ENCODE data around the gene LIN7B.
"Not testable (repeated sequence)": the region's sequence is repeated elsewhere in the genome, so short reads cannot be mapped to it uniquely, and the experiment has no call there.

Gene LIN7B

DNA sequence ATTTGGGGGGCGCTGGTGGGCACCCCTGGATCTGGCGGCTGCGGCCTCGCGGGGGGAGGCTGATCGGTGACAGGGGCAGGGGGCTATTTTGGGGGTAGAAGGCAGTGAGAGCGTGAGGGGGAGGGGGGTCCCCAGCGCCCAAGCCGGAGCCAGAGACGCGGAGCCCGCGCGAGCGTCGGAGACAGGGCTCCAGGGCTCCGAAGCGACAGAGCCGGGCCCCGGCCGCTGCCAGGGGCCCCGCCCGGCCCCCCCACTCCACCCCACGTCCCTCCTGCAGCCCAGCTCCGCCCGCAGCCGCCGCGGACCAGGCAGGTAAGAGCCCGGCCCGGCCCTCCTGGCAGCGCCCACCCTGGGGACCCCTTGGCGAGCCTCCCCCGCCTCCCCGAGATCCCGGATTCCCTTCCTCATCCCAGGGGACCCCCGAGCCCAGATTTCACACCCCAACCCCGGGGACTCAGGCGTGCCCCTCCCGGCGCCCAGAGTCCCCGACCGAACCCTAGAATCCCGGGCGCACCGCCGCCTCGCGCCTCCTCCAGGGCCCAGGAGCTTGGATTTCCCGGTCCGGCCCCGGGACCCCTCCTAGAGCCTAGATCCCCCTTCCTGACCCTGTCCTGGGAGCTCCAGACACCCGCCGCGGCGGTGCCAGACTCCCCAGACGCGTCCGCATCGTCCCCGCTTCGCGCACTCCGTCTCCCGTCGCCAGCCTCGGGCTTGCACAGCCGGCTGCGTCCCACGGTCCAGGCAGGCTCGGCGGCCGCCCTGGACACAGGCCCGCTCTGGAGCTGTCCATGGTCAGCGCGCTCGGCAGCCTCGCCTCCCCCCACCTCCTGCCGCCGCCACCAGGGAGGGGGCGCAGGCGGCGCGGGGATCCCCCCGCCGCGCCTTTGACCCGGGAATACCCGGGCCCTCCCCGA lies 5.5 kb downstream of the LIN7B start, which contains the start of gene PPFIA3:
Gene PPFIA3, plus strand, starts transcription at position 134 of the 914 bp plus-strand sequence. CDS start 8,330 bp downstream, outside the sequence.
- peak in 1 of 5 donors; percentile 19 for DNase-seq

GRCh38 chr19:49120325-49120683 lies 6.1 kb downstream of the LIN7B start:
- DNase-seq: no peak

GRCh38 chr19:49120868-49121267 lies 6.7 kb downstream of the LIN7B start:
- DNase-seq: no peak

DNA sequence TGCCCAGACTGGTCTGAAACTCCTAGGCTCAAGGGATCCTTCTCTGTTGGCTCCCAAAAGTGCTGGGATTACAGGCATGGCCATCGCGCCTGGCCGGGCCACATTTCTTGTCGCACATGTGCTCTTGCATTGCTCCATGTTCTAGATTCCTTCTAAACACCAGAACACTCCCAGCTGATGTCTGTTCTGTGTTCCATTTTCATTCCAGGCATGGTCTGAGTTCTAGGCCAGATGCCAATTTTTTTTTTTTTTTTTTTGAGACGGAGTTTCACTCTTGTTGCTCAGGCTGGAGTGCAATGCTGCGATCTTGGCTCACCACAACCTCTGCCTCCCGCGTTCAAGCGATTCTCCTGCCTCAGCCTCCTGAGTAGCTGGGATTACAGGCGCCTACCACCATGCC lies 7.7 kb downstream of the LIN7B start:
- not testable (repeated sequence) for DNase-seq

- DNase-seq: not testable (repeated sequence)
These were observed 9.1 kb downstream of the LIN7B start for GRCh38 chr19:49123285-49123684.

- no peak for DNase-seq
These were observed 11.0 kb downstream of the LIN7B start for GRCh38 chr19:49125025-49125731.

- DNase-seq: no peak
These were observed 12.4 kb downstream of the LIN7B start for GRCh38 chr19:49126575-49126974.

- not testable (repeated sequence) for DNase-seq
These were observed 13.1 kb downstream of the LIN7B start for GRCh38 chr19:49127225-49127624.

DNA sequence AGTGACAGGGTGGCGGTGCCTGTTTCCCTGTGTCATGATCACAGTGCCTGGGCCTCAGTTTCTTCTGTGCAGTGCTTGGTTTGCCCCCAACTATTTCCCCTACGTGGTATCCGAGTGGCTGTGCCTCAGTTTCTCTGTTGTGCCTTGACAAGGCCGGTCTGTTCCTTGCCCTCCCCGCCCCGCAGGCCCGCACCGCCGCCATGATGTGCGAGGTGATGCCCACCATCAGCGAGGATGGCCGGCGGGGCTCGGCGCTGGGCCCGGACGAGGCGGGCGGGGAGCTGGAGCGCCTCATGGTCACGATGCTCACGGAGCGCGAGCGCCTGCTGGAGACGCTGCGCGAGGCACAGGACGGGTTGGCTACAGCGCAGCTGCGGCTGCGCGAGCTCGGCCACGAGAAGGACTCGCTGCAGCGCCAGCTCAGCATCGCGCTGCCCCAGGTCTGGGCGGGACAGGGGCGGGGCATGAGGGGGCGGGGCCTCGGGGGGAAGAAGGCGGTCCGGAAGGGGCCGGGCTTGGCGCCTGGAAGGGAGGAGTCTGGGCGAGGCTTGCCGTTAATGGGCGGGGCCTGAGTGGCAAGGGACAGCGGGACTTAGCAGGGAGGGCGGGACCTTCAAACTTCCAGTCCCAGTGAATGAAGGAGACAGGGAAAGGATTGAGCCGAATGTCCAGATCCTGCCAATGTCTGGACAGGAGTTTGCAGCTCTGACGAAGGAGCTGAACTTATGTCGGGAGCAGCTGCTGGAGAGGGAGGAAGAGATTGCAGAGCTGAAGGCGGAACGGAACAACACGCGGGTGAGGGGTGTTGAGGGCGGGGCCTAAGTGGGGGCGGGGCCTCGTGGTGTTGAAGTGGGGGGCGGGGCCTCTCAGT lies 13.7 kb downstream of the LIN7B start:
- peak; percentile 89 to 96 (median 93) for DNase-seq

- no peak for DNase-seq
These were observed 14.5 kb downstream of the LIN7B start for GRCh38 chr19:49128545-49129237.

GRCh38 chr19:49129238-49129583 lies 15.0 kb downstream of the LIN7B start:
- no peak for DNase-seq

- DNase-seq: no peak
These were observed 16.2 kb downstream of the LIN7B start for GRCh38 chr19:49130325-49130724.

GRCh38 chr19:49132974-49133609 lies 18.9 kb downstream of the LIN7B start:
- peak in 3 of 5 donors; percentile 31 to 51 (median 41) for DNase-seq

GRCh38 chr19:49133621-49134454 lies 19.7 kb downstream of the LIN7B start:
- DNase-seq: peak in 3 of 5 donors; percentile 44 to 58 (median 50)

GRCh38 chr19:49135686-49136085 lies 21.5 kb downstream of the LIN7B start:
- DNase-seq: no peak

DNA sequence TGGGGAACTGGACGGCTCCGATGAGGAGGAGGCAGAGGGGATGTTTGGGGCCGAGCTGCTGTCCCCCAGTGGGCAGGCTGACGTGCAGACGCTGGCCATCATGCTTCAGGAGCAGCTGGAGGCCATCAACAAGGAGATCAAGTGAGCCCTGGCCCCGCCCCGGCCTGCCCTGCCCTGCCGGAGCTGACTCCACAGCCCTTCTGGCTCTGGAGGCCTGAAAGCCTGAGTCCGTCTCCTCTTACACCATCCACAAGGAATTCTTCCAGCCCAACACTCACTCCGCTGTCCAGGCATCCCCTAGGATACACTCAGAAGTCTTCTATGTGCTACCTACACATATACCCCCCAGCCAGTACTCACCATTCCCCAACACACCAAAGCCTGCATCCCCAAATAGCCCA lies 22.6 kb downstream of the LIN7B start:
- DNase-seq: no peak

DNA sequence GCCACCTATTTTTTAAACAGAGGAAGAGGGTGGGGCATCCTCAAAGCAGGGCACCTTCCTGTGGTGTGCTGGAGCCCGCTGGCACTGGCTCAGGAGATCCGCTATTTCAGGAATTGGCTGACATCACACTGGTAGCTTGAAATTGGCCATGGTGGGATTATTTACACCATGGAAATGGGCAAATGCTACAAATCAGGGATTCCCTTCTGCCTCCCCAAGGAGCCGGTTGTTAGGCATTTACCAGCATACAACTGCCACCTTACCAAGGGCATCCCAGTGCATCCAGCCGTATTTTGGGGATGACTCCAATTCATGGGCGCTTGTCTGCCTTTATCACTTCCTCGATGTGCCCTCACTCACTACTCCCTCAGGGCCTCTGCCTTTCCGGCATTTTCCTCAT lies 26.8 kb downstream of the LIN7B start:
- no peak for DNase-seq

DNA sequence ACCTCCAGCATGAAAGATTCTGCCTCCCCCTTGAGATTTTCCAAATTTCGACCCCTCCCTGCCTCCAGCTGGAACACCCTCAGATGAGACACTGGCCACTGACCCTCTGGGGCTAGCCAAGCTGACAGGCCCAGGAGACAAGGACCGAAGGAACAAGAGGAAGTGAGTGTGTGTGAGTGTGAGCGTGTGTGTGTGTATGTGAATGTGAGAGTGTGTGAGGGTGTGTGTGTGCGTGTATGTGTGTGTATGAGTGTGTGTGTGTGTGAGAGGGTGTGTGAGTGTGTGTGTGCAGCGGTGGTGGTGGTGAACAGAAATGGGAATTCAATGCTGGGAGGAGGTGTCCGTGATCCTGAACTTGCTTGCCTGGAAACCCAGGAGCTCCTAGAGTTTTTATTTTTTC lies 27.2 kb downstream of the LIN7B start:
- no peak for DNase-seq

- peak in 2 of 5 donors; percentile 36 to 72 for DNase-seq
These were observed 28.7 kb downstream of the LIN7B start for GRCh38 chr19:49142866-49143335.

DNA sequence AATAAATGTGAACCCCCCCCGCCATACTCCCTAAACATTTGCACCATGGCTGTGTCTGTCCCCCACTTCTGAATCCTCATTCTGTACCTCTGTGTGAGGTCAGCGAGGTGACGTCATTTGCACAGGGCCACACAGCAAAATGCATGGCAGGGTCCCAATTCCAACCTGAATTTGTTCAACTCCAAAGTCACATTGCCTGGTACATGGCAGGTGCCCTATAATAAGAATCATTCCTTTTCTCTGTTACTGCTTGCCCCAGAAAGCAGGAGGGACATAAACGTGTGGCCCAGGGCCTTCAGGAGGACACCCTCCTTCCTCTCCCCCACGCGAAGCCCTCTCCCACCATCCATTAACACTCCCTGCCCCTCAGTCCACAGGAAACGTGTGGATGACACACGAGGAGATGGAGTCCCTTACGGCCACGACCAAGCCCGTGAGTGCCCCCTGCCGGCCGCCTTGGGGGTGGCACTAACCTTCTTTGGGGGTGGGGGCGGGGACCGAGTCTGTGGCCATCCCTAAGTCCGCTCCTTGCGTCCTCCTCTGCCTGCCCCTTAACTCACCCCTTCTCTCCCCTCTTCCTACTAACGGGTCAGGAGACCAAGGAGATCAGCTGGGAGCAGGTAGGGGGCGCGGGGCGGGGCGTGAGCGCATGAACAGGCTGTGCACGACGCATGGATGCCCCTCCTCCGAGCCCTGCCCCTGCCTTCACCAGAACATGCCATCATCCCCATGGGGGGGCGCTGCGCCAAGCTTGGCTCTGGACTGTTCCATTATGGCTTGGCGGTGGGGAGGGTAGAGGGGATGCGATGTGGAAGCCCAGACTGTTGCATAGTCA lies 31.6 kb downstream of the LIN7B start:
- peak; percentile 50 to 73 (median 68) for DNase-seq
